Neural progenitor cell (in vitro differentiated cells): ENCODE results near the gene ARHGEF11. TPM values are rescaled to one million over a fixed set of nuclear protein-coding genes. Genes with fewer than 3 reads are reported as not detected.

Experiments
- DNase-seq: peaks from one replicate; pipeline ENCODE4 v3.0.0-alpha.2; 2016; ENCODE audit warnings: low spot score
- H2AFZ ChIP-seq: fragments of 200-600 bp; sonication (generic); replicated peaks from 2 replicates; pipeline ENCODE4 v1.6.1; 2016; ENCODE audit warnings: antibody characterized with exemption
- H3F3A ChIP-seq: fragments of 200-600 bp; sonication (generic); 2 replicates; pipeline ENCODE4 v1.6.1; 2016; ENCODE audit warnings: antibody characterized with exemption, low read depth
- H3K27ac ChIP-seq: fragments of 200-600 bp; sonication (generic); 2 replicates; pipeline ENCODE4 v1.5.1; 2016; ENCODE audit warnings: mild to moderate bottlenecking
- H3K27me3 ChIP-seq: fragments of 200-600 bp; sonication (generic); 2 replicates; pipeline ENCODE4 v1.6.1; 2016; ENCODE audit warnings: mild to moderate bottlenecking, moderate library complexity
- H3K36me3 ChIP-seq: fragments of 200-600 bp; sonication (generic); 2 replicates; pipeline ENCODE4 v1.5.1; 2016
- H3K4me1 ChIP-seq: fragments of 200-600 bp; sonication (generic); 2 replicates; pipeline ENCODE4 v1.6.1; 2016; ENCODE audit warnings: mixed run types
- H3K4me2 ChIP-seq: fragments of 200-600 bp; sonication (generic); 2 replicates; pipeline ENCODE4 v1.6.1; 2016
- H3K4me3 ChIP-seq: fragments of 200-600 bp; sonication (generic); 2 replicates; pipeline ENCODE4 v1.5.1; 2016
- H3K79me2 ChIP-seq: fragments of 200-600 bp; sonication (generic); 2 replicates; pipeline ENCODE4 v1.6.1; 2016; ENCODE audit warnings: low read depth
- H3K9ac ChIP-seq: fragments of 200-600 bp; sonication (generic); 2 replicates; pipeline ENCODE4 v1.6.1; 2016
- H3K9me3 ChIP-seq: fragments of 200-600 bp; sonication (generic); 2 replicates; pipeline ENCODE4 v1.5.1; 2016; ENCODE audit warnings: low read depth
- H4K20me1 ChIP-seq: fragments of 200-600 bp; sonication (generic); 2 replicates; pipeline ENCODE4 v1.6.1; 2016; ENCODE audit warnings: low read depth
- H3K27ac Mint-ChIP-seq: 3 replicates; pipeline ENCODE4 v1.8.0; 2021; ENCODE audit warnings: mixed read lengths
- H3K27me3 Mint-ChIP-seq: 2 replicates; pipeline ENCODE4 v1.8.0; 2022; ENCODE audit warnings: low read depth, mild to moderate bottlenecking, inconsistent platforms, moderate library complexity, mixed read lengths; ENCODE audit not compliant: insufficient read depth
- H3K36me3 Mint-ChIP-seq: 3 replicates; pipeline ENCODE4 v1.8.0; 2021; ENCODE audit warnings: mixed read lengths
- H3K4me1 Mint-ChIP-seq: 3 replicates; pipeline ENCODE4 v1.8.0; 2021; ENCODE audit warnings: mixed read lengths
- H3K4me3 Mint-ChIP-seq: 3 replicates; pipeline ENCODE4 v1.8.0; 2021; ENCODE audit warnings: mild to moderate bottlenecking, moderate library complexity, mixed read lengths
- H3K9me3 Mint-ChIP-seq: 3 replicates; pipeline ENCODE4 v1.8.0; 2020; ENCODE audit warnings: mixed read lengths
- CTCF ChIP-seq: fragments of 200-600 bp; sonication (generic); IDR thresholded peaks from 2 replicates; pipeline ENCODE4 v1.5.1; 2017; ENCODE audit warnings: antibody characterized with exemption, mild to moderate bottlenecking
- EZH2 ChIP-seq: fragments of 200-600 bp; sonication (generic); IDR thresholded peaks from 2 replicates; pipeline ENCODE4 v1.6.1; 2017; ENCODE audit warnings: antibody characterized with exemption, mild to moderate bottlenecking, moderate library complexity
- EZH2phosphoT487 ChIP-seq: fragments of 200-600 bp; sonication (generic); IDR thresholded peaks from 2 replicates; pipeline ENCODE4 v1.6.1; 2017; ENCODE audit warnings: antibody characterized with exemption
- total RNA-seq: library from RNA; depleted of rRNA; stranded (reverse); fragments of >200 nt; gene quantifications from 2 replicates; pipeline ENCODE4 v1.2.3, GENCODE V29; 2015; ENCODE audit warnings: low replicate concordance

Gene ARHGEF11
- total RNA-seq, 1 donor from 2014 or later: 31.9 TPM

- no peak overlapping the region for H3K27ac Mint-ChIP-seq
- Histone ChIP-seq H3K4me1 (peaks cover 10% of the 10 kb centered on the region), H3K27ac (no peak overlapping the region), H3K9ac (no peak overlapping the region), H3K36me3 (no peaks in the 10 kb centered on the region), H3K4me3 (no peak overlapping the region), H3K27me3 (no peaks in the 10 kb centered on the region), H4K20me1 (peaks cover 9% of the 10 kb centered on the region), H3K9me3 (no peaks in the 10 kb centered on the region), H2AFZ (no peak overlapping the region), H3K79me2 (no peaks in the 10 kb centered on the region), H3F3A (peaks cover 8% of the 10 kb centered on the region), H3K4me2 (no peak overlapping the region)
- no peak overlapping the region for H3K4me3 Mint-ChIP-seq
- H3K36me3 Mint-ChIP-seq: peaks cover 69% of the 10 kb centered on the region
- no peaks in the 10 kb centered on the region for H3K9me3 Mint-ChIP-seq
- TF ChIP-seq EZH2phosphoT487 (no peak), CTCF (no peak)
- peaks cover 3% of the 10 kb centered on the region for H3K4me1 Mint-ChIP-seq
- H3K27me3 Mint-ChIP-seq: peaks cover 3% of the 10 kb centered on the region
- no peak for DNase-seq
Observed at GRCh38 chr1:156944848-156945247, 100.7 kb downstream of the ARHGEF11 start.

- Mint-ChIP-seq H3K36me3 (peaks cover 66% of the 10 kb centered on the region), H3K27ac (no peak overlapping the region), H3K9me3 (no peaks in the 10 kb centered on the region), H3K27me3 (peaks cover 3% of the 10 kb centered on the region), H3K4me1 (no peaks in the 10 kb centered on the region), H3K4me3 (no peak overlapping the region)
- peaks cover 3% of the 10 kb centered on the region for H4K20me1 ChIP-seq
- no peak for DNase-seq
- H3K79me2 ChIP-seq: no peaks in the 10 kb centered on the region
- H3F3A ChIP-seq: peaks cover 2% of the 10 kb centered on the region
- H3K4me2 ChIP-seq: no peak overlapping the region
- H3K4me3 ChIP-seq: no peak overlapping the region
- H3K9me3 ChIP-seq: no peaks in the 10 kb centered on the region
- H3K36me3 ChIP-seq: no peaks in the 10 kb centered on the region
- H2AFZ ChIP-seq: no peak overlapping the region
- no peaks in the 10 kb centered on the region for H3K27me3 ChIP-seq
- H3K4me1 ChIP-seq: peaks cover 4% of the 10 kb centered on the region
- no peak overlapping the region for H3K27ac ChIP-seq
- H3K9ac ChIP-seq: no peak overlapping the region
- TF ChIP-seq EZH2phosphoT487 (no peak), EZH2 (no peak), CTCF (no peak)
Observed at GRCh38 chr1:156944268-156944667, 101.3 kb downstream of the ARHGEF11 start.

GRCh38 chr1:156943756-156944155 is 101.8 kb downstream of the ARHGEF11 start:
- Mint-ChIP-seq H3K27me3 (peaks cover 5% of the 10 kb centered on the region), H3K27ac (no peak overlapping the region), H3K4me1 (no peaks in the 10 kb centered on the region), H3K36me3 (peaks cover 66% of the 10 kb centered on the region), H3K9me3 (no peaks in the 10 kb centered on the region), H3K4me3 (no peak overlapping the region)
- H3K27me3 ChIP-seq: no peaks in the 10 kb centered on the region
- DNase-seq: no peak
- no peak overlapping the region for H3K27ac ChIP-seq
- H3K9ac ChIP-seq: no peak overlapping the region
- H3K4me3 ChIP-seq: no peak overlapping the region
- H3K36me3 ChIP-seq: no peaks in the 10 kb centered on the region
- H2AFZ ChIP-seq: no peak overlapping the region
- no peaks in the 10 kb centered on the region for H3K4me1 ChIP-seq
- H3K4me2 ChIP-seq: no peak overlapping the region
- no peak for TF ChIP-seq CTCF
- H3K79me2 ChIP-seq: no peaks in the 10 kb centered on the region
- H4K20me1 ChIP-seq: no peaks in the 10 kb centered on the region
- H3F3A ChIP-seq: no peaks in the 10 kb centered on the region
- no peaks in the 10 kb centered on the region for H3K9me3 ChIP-seq

GRCh38 chr1:156942576-156942975 is 103.0 kb downstream of the ARHGEF11 start:
- Histone ChIP-seq H2AFZ (no peak overlapping the region), H3K79me2 (no peaks in the 10 kb centered on the region), H3K9me3 (no peaks in the 10 kb centered on the region), H3K27me3 (no peaks in the 10 kb centered on the region), H3K36me3 (no peaks in the 10 kb centered on the region), H3K27ac (no peak overlapping the region), H3K4me1 (no peaks in the 10 kb centered on the region), H3K9ac (no peak overlapping the region), H3K4me3 (no peak overlapping the region), H3F3A (no peaks in the 10 kb centered on the region), H4K20me1 (no peaks in the 10 kb centered on the region), H3K4me2 (no peak overlapping the region)
- DNase-seq: no peak
- no peak overlapping the region for H3K4me3 Mint-ChIP-seq
- no peaks in the 10 kb centered on the region for H3K4me1 Mint-ChIP-seq
- H3K36me3 Mint-ChIP-seq: peaks cover 61% of the 10 kb centered on the region
- H3K27me3 Mint-ChIP-seq: peaks cover 6% of the 10 kb centered on the region
- TF ChIP-seq EZH2 (no peak), EZH2phosphoT487 (no peak), CTCF (no peak)
- no peak overlapping the region for H3K27ac Mint-ChIP-seq
- H3K9me3 Mint-ChIP-seq: no peaks in the 10 kb centered on the region
